GM11168 (cell line): ENCODE results near the gene AMOTL1.

Source experiments
- in situ Hi-C: fragments of 300-500 bp; cut with MboI; formaldehyde crosslinking; loops from one replicate; pipeline ENCODE4 v1.12.0; 2022; ENCODE audit warnings: low sequenced_read_pairs; ENCODE audit not compliant: unreplicated experiment

The AMOTL1 gene

DNA sequence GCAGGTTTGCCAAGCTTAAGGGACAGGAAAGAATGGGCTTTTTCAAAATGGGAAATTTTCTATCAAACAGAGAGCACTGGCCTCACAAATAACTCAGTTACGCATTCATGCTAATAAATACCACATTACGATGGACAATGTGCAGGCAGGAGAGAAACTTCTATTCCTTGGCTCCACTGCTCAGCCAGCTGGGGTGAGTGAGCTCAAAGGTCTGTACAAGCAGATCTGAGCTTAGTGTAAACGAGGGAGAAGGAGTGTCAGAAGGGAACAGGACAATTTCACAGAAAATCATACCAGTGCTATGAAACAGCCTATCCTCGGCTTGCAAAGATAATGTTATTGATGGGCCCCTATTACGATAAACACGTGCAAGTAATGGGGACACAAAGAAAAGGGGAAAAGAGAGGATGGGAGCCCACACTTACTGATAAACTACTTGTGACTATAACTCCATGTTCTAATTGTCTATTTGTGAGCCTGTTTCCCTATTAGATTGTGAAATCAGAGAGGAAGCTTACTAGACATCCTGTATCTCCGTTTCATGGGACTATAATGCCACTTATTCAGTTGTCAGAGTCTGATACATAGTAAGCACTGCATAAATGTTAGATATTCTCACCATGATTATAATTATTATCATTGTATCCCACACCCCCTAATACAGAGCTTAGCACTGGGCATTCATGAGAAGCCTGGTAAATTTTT lies 46.3 kb downstream of the AMOTL1 start:
- in situ Hi-C loops: no loop called here

DNA sequence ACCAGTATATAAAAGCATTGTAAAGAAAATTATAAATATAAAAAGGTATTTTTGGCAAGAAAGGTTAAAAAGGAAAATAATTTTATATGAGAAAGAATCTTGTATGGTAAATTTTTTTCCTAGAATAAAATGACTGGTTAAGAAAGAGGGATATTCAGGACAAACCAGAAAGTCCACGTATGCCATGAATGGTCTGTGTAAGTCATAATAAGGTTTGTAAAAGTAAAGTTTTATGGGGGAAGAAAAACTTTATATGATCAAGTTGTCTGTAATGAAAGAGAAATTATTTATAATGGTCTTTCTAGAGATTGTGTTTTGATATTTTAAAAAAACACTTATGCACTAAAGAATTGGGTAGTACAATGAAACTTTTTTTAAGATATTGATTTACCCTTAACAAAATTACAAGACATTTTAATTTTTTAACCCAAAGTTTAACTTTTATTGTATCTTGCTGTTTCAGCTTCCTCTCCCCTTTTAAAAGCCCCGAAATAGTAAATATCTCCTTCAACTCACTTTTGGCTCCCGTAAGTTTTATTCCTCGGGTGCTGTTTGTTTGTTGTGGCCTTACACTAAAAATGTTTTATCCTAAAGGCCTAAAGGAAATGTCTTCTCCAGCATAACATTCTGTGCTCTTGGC lies 47.7 kb downstream of the AMOTL1 start:
- in situ Hi-C loops: no loop called here

DNA sequence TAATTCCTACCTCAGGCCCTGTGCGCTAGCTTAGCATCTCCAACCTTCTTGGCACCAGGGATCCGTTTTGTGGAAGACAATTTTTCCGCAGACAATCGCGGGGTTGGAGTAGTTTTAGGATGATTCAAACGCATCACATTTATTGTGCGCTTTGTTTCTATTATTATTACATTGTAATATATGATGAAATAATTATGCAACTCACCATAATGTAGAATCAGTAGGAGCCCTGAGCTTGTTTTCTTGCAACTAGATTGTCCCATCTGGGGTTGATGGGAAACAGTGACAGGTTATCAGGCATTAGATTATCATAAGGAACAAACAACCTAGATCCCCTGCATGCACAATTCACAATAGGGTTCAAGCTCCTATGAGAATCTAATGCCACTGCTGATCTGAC lies 52.3 kb downstream of the AMOTL1 start:
- in situ Hi-C loops: no loop called here

DNA sequence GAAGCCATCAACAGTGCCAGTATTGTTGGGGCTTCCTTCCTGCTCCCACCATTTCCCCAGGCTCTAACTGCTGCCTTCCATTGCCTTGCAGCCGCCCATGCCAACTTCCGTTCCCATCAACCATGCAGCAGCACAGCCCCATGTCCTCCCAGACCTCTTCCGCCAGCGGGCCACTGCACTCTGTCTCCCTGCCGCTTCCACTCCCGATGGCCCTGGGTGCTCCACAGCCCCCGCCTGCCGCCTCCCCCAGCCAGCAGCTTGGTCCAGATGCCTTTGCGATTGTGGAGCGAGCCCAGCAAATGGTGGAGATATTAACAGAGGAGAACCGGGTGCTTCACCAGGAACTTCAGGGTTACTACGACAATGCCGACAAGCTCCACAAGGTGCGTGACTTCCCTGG lies 53.3 kb downstream of the AMOTL1 start:
- in situ Hi-C loops: no loop called here

DNA sequence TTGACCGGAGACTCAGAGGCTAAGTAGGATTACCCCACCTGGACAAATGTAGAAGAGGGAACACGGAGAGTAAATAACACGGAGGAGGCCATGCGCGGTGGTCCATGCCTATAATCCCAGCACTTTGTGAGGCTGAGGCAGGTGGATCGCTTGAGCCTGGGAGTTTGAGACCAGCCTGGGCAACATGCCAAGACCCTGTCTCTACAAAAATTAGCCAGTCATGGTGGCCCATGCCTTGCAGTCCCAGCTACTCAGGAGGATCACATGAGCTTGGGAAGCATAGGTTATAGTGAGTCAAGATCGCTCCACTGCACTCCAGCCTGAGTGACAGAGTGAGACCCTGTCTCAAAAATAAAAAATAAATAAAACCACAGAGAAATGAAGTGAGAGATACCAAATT lies 53.9 kb downstream of the AMOTL1 start:
- in situ Hi-C loops: no loop called here

DNA sequence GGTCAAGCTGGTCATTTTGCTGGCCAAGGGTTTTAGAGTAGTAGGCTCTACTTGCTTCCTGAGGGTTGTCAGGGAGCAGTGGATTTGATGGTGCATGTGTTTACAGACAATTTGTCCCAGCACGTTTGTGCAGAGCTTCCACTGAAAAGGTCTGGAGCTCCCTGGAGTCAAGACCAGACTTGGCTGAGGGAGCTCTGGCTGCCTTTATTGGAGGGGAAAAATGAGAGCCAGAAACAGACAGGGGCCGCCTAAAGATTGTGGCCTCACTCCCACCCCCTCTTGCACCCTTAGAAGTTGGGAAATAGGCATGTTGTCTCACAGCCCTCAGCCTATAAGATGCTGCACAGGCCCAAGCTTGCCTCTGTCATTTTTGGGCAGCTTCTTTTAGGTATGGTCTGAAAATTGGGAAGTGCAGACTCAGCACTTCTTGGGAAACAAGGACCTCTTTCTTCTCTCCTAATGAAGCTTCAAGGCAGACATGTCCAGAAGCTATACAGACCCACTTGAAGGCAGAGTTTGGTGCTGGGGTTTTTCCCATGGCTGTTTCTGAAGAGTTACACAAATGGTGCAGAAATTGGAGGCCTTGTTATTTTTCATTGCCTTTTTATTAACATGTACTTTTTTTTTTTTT lies 55.1 kb downstream of the AMOTL1 start:
- in situ Hi-C loops: no loop called here

DNA sequence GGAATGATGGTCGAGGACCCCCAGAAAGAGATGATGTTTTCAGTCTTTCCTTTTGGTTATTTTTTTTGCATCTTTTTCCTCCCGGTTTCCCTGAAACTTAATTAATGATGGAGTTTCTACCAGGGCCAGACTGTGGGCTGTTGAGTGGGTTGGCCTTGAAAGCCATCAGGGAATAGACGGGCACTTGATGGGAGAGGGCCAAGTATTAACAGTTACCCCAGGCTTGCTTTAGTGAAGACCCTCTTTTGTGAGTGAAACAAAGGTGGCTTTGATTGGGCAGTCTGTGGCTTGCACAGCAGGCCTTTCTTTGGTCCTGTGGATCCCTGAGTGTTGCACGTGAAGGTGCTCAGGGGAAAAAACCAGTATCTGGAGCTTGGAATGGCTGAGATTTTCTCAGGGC lies 56.9 kb downstream of the AMOTL1 start:
- in situ Hi-C loops: no loop called here

DNA sequence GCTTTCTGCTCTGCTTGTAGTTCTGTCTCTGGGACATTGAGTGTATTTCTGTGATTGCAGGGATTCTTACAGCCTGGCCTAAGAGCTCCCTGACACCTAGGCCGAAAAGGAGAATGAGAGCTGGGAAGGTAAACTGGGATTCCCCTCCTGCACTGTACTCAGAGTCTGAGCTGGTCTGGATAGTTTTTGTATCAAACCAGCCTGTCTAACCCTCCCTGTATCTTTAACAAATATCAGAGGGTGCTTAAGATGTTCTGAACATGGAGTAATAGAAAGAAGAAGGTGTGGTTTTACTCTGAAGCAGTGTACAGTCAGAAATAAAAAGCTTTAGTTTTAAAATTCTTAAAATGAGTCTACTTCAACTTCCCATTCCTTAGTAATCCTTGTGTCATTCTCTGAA lies 57.3 kb downstream of the AMOTL1 start:
- in situ Hi-C loops: no loop called here

DNA sequence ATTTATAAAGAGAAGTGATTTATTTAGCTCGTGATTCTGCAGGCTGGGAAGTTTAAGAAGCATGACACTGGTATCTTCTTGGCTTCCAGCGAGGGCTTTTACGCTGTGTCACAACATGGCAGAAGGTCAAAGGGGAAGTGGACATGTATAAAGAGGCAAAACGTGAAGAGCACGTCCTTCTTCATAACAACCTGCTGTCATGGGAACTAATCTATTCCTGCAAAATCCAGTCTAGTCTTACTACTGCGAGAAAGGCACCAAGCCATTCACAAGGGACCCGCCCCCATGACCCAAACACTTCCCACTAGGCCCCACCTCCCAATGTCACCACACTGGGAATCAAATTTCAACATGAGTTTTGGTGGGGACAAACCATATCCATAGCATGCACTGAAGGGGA lies 58.3 kb downstream of the AMOTL1 start:
- in situ Hi-C loops: no loop called here

DNA sequence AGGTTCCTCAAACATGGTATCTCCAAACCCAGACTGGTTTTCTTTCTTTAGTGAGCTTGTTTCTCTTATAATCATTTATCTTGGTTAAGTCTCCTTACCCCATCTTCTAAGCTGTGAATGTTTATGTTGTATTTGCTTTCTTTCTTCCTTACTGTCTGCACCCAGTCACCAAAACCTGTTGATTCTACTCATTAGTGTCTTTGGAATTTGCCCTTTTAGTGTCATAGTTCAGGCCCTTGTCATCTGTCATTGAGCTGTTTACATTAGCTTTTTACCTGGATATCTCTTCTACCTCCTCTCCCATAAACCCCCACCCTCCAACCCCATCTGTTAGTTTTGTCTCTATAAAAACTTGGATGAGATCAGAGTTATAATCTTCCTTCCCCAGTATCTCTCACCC lies 59.9 kb downstream of the AMOTL1 start:
- in situ Hi-C loops: no loop called here

DNA sequence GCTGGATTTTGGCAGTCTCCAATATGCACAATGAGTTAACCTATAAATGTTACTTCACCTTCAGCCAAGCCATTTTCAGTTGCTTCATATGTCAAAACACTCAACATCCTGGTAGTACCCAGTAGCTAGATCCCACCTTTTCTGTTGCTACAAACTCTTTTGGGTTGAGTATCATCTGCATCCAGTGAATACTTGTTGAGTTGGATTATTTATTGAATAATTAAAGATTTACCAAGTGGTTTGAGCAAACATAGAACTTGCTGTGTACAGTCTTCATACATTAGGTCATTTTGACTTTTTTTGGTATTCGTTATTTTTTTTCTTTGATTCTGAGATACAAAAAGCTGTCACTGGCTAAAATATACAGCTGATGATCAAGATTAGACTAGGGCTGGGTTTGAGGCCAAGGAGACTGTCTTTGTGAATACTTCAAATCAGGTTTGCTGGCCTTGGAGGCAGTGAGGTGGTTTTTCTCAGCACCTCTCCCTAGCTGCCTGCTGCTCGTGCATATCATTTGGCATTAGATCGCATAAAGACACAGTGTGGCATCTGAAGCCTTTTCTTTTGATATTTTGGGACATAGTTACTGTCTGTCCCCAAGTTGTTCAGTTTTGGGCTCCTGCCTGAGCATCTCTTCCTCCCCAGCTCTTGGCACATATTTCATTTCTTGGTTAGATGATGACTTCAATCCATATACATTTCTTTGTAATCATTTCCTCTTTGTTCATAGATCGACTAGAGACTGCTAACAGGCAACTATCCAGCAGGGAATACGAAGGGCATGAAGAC lies 62.8 kb downstream of the AMOTL1 start:
- in situ Hi-C loops: no loop called here

DNA sequence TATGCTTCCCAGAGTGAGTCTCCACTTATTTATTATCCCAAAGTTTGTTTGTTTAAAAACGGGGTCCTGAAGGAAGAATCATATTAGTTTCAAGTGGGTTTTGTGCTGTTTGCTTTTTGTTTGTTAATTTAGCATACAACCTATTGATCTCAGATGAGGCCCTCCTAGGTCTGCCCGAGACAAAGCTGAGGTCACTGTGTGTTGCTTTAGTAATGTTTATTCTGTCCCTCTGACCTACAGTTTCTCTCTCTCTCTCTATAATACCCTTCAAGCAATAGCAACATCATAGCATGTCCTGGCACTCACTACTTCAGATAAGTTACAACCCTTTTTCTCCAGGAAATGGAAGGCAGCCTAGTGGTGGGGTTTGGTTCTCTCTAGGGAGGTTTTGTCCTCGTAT lies 63.4 kb downstream of the AMOTL1 start:
- in situ Hi-C loops: no loop called here

DNA sequence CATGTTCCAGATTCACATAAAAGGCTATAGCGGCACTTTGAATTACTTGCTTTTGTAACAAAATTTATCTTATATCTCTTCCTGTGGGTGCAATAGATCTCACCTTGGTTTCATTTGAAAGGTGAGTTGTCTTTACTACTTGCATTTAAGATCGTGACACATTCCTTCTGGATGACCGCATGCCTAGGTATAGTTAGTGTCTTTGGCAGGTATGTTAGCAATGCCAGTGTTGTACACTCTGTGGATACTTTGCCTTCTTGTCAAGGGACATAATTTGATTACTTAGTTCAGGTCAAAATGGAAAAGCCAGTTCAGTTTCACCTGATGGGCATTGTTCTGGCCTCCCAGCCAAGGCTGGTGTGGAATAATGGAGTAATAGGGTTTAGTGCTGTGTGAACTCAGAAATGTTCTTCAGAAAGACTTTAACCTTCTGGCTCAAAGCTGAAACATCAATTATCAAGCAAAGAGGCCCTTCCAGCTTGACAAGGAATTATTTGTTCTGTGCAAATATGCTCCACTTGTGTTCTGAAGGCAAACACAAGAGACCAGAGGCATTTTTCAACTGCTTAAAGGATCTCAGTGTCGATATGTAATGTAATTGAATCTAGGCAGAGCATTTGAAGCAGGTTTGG lies 64.6 kb downstream of the AMOTL1 start:
- in situ Hi-C loops: no loop called here

DNA sequence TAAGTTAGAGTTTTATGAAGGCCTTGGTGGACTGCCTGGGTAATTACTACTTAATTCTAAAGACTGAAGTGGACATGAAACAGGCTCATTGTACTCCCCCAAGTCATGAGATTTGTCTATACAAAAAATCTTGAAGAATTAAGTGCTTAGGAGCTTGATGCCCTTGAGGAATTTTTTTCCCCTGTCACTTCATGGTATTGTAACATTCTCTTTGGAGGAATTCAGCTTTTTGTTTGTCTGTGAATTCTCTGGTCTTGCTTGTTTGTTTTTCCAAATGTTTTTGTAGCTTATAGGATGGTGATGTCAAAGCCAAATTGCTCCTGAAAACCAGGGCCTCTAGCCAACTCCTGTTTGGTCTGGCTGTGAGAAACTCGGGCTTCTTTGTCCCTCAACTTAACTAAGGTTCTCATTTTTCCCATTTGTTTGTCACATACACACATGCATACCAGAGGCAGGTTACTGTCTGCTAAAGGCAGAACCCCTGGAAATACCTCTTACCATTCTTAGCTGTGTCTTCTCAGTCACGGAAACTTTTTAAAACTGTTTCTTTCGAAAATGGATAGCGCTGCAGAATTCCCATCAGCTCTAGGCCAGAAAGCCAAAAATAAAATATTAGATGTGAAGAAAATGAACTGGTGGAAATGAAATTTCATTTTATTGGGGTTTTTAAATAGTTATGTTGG lies 66.9 kb downstream of the AMOTL1 start:
- in situ Hi-C loops: no loop called here

DNA sequence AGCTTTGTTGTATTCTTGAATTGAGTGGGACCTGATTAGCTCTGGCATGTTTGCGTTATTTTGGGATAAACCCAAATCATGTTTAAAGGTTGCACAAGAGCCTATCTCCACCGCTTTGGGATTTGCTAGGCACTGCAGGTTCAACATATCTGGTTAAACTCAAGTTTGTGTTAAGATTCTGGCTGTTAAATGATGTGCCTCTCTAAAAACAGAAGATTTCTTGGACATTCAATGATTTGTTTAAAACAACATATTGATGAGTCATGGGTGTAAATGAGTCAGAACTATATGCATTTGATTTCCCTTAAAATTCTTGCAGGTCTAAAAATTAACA lies 67.4 kb downstream of the AMOTL1 start:
- in situ Hi-C loops: no loop called here

DNA sequence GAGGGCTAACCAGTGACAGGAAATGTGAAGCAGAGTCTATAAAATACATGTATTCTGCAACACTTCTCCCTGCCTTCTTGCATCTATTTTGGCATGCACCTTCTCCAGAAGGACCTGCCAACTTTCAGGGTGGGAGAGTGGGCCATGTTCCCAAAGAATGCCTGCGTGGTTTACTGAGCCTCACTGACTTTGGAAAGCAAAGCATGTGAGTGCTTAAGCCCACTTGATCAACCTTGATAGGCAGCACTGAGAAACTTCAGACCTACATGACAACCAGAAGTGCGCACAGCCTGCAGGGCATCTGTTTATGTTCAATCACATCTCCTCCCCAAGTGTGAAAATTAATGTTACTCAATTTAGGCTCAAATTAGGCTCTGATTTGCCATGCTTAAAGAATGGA lies 69.2 kb downstream of the AMOTL1 start:
- in situ Hi-C loops: no loop called here

DNA sequence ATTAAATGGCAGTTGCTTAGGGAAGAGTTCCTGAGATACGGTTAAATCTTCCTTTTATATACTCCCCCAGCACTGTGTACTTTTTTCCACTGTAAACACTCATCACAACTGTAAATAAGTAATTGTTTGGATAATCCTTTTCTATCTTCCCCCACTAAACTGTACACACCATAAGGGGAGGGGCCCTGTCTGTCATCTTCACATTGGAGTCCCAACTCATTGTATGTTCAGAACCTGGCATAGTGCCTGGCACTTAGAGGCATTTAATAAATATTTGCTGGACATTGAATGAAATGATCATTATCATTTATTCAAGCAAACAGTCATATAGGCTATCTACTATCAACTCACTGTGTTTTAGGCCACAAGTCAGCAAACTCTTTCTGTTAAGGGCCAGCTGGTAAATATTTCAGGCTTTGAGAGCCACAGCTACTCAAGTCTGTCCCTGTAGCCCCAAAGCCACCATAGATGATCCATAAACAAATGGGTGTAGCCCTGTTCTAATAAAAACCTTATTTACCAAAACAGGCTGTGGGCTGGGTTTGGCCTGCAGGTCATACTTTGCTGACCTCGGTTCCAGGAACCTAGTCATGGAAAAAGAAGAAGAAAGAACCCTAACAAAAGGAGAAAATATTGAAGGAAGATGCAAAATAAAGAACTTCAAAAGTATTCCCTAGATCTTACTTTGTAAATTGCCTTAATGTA lies 70.0 kb downstream of the AMOTL1 start:
- in situ Hi-C loops: no loop called here

DNA sequence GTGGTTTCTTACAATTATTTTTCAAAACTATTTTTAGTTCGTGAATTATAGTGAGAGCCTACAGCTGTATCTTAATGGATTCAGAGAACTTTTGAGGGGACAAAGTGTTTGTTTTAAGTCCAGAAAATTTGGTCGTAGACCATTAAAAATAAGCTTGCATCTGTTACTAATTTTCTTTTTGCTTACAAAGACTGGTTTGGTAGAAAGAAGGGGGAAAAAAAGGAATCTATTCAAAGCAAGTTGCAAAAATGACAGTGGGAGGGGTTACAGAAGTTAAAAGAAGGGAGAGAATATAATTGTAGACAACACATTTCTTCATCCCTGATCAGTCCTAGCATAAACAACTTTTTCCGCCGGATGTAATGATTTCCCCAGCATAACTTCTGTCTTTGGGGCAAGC lies 72.1 kb downstream of the AMOTL1 start:
- in situ Hi-C loops: no loop called here

DNA sequence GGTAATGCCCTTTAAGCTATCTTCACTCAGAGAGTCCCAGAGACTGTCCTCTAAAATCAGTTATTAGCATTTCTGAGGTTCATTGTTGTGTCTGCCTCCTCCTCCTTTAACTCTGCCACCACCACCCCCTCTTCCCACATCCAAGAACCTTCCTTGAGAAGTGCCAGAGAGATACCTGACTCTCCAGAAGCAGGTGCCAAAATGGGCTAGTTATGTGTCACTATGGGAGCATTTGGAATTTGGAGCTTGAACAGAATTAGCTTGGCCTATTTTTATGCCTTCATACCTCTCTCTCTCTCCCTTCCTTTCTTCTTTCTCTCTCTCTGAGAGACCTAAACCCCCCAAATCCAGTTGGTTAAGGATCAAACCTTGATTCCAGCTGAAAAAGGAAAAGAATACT lies 75.9 kb downstream of the AMOTL1 start:
- in situ Hi-C loops: no loop called here

DNA sequence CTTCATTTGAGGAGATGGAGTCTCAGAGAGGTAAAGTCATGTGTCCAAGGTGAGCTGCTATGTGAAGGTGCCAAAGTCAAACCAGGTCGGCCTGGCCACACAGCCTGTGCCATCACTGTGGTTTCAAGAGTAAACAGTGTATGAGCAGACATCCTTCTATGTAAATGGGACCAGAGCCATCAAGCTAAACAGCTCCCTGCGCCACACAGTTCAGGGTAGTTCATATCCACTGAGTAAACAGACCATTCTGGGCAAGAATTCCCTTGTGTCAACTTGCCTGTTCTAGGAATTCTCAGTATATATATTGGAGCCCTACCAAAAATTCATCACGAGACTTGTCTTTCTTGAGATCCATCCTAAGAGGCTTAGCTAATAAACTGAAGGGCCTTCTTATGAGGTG lies 77.5 kb downstream of the AMOTL1 start:
- in situ Hi-C loops: no loop called here
